Measurements from ENCODE around the gene RPIA. TPM values are rescaled to one million over a fixed set of nuclear protein-coding genes. Genes with fewer than 3 reads are reported as not detected.
"Not testable (repeated sequence)": the region's sequence is repeated elsewhere in the genome, so short reads cannot be mapped to it uniquely, and the experiment has no call there.

Gene RPIA
- 8.6 TPM for total RNA-seq (2013)
- polyA plus RNA-seq (10 to 100 TPM; 12.4 to 23.1 (median 17.9) TPM), polyA minus RNA-seq (5.4 and 7.9 TPM in 2 replicates), total RNA-seq (2.3 to 11.6 (median 8.7) reads per million in 11 experiments)

DNA sequence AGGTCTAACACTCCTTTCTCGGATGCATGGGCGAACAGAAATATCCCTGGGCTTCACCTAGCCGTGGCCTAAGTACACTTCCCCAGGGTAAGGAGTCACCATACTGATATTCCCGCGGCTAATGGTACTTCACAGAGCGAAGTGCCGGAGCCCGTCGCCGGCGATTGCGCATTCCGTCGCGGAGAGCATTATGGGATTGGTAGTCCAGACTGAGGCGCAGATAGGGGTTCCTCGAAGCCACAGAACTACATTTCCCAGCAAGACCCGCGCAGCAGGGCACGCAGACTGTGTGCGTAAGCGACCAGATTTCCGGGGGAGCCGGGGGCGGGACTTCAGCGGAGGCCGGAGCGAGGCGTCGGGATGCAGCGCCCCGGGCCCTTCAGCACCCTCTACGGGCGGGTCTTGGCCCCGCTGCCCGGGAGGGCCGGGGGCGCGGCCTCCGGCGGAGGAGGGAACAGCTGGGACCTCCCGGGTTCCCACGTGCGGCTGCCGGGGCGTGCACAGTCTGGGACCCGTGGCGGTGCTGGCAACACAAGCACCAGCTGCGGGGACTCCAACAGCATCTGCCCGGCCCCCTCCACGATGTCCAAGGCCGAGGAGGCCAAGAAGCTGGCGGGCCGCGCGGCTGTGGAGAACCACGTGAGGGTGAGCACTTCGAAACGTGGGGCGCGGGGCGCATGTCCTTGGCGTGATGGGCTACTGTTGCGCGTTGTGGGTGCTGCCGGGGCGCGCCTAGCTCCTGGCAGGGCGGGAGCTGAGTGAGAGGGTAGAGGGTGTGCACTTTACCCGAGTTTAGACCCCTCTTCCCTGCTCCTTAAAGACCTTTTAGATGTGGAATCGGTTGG lies at the start of gene RPIA:
TSS of gene RPIA (plus strand) at position 335 of the 845 bp plus-strand sequence. CDS start at position 361, 26 bp downstream.
- Histone ChIP-seq H3K4me1 (ENCODE audit: control insufficient read depth in 1 of 2, insufficient read depth in 2 of 2, low read length in 2 of 2) (peaks cover 33 to 34% of the 10 kb centered on the region in 2 donors), H3K27ac (ENCODE audit: low read depth in 1 of 2, low read length in 2 of 2) (peak within 1 kb of the TSS; percentile 60 to 86), H4K20me1 (ENCODE audit: insufficient read depth, low read length) (no peaks in the 10 kb centered on the region), H3K27me3 (ENCODE audit: control insufficient read depth in 2 of 2, insufficient read depth in 2 of 2, low read length in 2 of 2) (no peaks in the 10 kb centered on the region), H3K4me3 (replicated peaks in 1 of 3; ENCODE audit: low read depth in 2 of 3, low read length in 3 of 3) (peak within 1 kb of the TSS; percentile 85 to 91 (median 86)), H3K9me3 (replicated peaks in 1 of 2; ENCODE audit: control insufficient read depth in 1 of 2, insufficient read depth in 1 of 2, low read length in 2 of 2) (no peaks in the 10 kb centered on the region), H3K9ac (ENCODE audit: insufficient read depth, low read length, poor library complexity, severe bottlenecking) (peak within 1 kb of the TSS; percentile 67), H3K79me2 (ENCODE audit: insufficient read depth, low read length) (peaks cover 51% of the 10 kb centered on the region), H3K4me2 (replicated peaks; ENCODE audit: extremely low read depth, low read length, poor library complexity, severe bottlenecking) (peak within 1 kb of the TSS; percentile 91), H2AFZ (ENCODE audit: insufficient read depth, low read depth, low read length, poor library complexity, severe bottlenecking) (peak within 1 kb of the TSS; percentile 93), H3K36me3 (replicated peaks in 1 of 2; ENCODE audit: control insufficient read depth in 1 of 2, insufficient read depth in 2 of 2, low read length in 2 of 2) (no peaks in the 10 kb centered on the region)
- Mint-ChIP-seq H3K9me3 (peaks cover 0 to 10% (median 4%) of the 10 kb centered on the region in 7 donors), H3K4me1 (peaks cover 41% of the 10 kb centered on the region), H3K27me3 (ENCODE audit: low read depth in 3 of 3) (peaks cover 0 to 4% (median 3%) of the 10 kb centered on the region in 3 donors), H3K36me3 (peaks cover 3% of the 10 kb centered on the region in 2 donors), H3K27ac (peak within 1 kb of the TSS; percentile 91 to 96 (median 95)), H3K4me3 (peak within 1 kb of the TSS; percentile 90 to 95)
- under 1% methylated on average over 62 of the region's 71 CpGs for WGBS (ENCODE audit: insufficient coverage)
- TF ChIP-seq, protein P1, sequence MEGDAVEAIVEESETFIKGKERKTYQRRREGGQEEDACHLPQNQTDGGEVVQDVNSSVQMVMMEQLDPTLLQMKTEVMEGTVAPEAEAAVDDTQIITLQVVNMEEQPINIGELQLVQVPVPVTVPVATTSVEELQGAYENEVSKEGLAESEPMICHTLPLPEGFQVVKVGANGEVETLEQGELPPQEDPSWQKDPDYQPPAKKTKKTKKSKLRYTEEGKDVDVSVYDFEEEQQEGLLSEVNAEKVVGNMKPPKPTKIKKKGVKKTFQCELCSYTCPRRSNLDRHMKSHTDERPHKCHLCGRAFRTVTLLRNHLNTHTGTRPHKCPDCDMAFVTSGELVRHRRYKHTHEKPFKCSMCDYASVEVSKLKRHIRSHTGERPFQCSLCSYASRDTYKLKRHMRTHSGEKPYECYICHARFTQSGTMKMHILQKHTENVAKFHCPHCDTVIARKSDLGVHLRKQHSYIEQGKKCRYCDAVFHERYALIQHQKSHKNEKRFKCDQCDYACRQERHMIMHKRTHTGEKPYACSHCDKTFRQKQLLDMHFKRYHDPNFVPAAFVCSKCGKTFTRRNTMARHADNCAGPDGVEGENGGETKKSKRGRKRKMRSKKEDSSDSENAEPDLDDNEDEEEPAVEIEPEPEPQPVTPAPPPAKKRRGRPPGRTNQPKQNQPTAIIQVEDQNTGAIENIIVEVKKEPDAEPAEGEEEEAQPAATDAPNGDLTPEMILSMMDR (IDR thresholded peaks at IDR 0.05), result peak; percentile 71
- intact Hi-C loops (cut with micrococcal nuclease), result loop anchor here (2.0 to 5.0 kb wide), 3 partner anchors 63 to 99 kb away; partner anchors contain the start of gene EIF2AK3 (in 1 of the 2)
- peak; percentile 98 for DNase-seq

DNA sequence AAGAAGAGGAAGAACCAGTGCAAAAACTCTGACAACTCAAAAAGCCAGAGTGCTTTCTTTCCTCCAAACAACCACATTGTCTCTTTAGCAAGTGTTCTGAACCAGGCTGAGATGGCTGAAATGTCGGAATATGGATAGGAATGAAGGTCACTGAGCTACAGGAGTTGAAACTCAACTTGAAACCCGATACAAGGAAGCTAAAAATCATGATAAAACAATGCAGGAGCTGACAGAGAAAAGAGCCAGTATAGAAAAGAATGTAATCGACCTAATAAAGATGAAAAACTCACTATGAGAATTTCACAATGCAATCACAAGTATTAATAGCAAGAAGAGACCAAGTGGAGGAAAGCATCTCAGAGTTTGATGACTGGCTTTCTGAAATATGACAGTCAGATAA lies 49.2 kb upstream of the RPIA start:
- Histone ChIP-seq H3K79me2 (ENCODE audit: insufficient read depth, low read length) (no peaks in the 10 kb centered on the region), H3K4me2 (replicated peaks; ENCODE audit: extremely low read depth, low read length, poor library complexity, severe bottlenecking) (no peak overlapping the region), H3K4me3 (replicated peaks in 1 of 3; ENCODE audit: low read depth in 2 of 3, low read length in 3 of 3) (no peak overlapping the region), H3K27ac (ENCODE audit: low read depth in 1 of 2, low read length in 2 of 2) (no peak overlapping the region), H3K4me1 (ENCODE audit: control insufficient read depth in 1 of 2, insufficient read depth in 2 of 2, low read length in 2 of 2) (no peaks in the 10 kb centered on the region), H4K20me1 (ENCODE audit: insufficient read depth, low read length) (no peaks in the 10 kb centered on the region), H3K9me3 (replicated peaks in 1 of 2; ENCODE audit: control insufficient read depth in 1 of 2, insufficient read depth in 1 of 2, low read length in 2 of 2) (peaks cover 0 to 12% of the 10 kb centered on the region in 2 donors), H3K27me3 (ENCODE audit: control insufficient read depth in 2 of 2, insufficient read depth in 2 of 2, low read length in 2 of 2) (no peaks in the 10 kb centered on the region), H2AFZ (ENCODE audit: insufficient read depth, low read depth, low read length, poor library complexity, severe bottlenecking) (no peak overlapping the region), H3K9ac (ENCODE audit: insufficient read depth, low read length, poor library complexity, severe bottlenecking) (no peak overlapping the region), H3K36me3 (replicated peaks in 1 of 2; ENCODE audit: control insufficient read depth in 1 of 2, insufficient read depth in 2 of 2, low read length in 2 of 2) (no peaks in the 10 kb centered on the region)
- Mint-ChIP-seq H3K27me3 (ENCODE audit: low read depth in 3 of 3) (peaks cover 3 to 9% (median 9%) of the 10 kb centered on the region in 3 donors), H3K4me3 (no peak overlapping the region), H3K36me3 (no peaks in the 10 kb centered on the region), H3K27ac (no peak overlapping the region), H3K9me3 (peaks cover 6 to 24% (median 12%) of the 10 kb centered on the region in 7 donors), H3K4me1 (no peaks in the 10 kb centered on the region)
- no CpG with 5 or more reads among the region's 3 CpGs for WGBS (ENCODE audit: insufficient coverage)
- TF ChIP-seq, protein P1 (IDR thresholded peaks at IDR 0.05), result no peak
- intact Hi-C loops (cut with micrococcal nuclease), result no loop called here
- DNase-seq, result no peak

GRCh38 chr2:88645291-88645882 lies 46.1 kb upstream of the RPIA start:
- H3K4me3 ChIP-seq (replicated peaks in 1 of 3; ENCODE audit: low read depth in 2 of 3, low read length in 3 of 3); H3K27ac ChIP-seq (ENCODE audit: low read depth in 1 of 2, low read length in 2 of 2); H3K4me2 ChIP-seq (replicated peaks; ENCODE audit: extremely low read depth, low read length, poor library complexity, severe bottlenecking); H3K9me3 ChIP-seq (replicated peaks in 1 of 2; ENCODE audit: control insufficient read depth in 1 of 2, insufficient read depth in 1 of 2, low read length in 2 of 2); H3K79me2 ChIP-seq (ENCODE audit: insufficient read depth, low read length); intact Hi-C loops (cut with micrococcal nuclease); H3K9ac ChIP-seq (ENCODE audit: insufficient read depth, low read length, poor library complexity, severe bottlenecking); H3K4me1 ChIP-seq (ENCODE audit: control insufficient read depth in 1 of 2, insufficient read depth in 2 of 2, low read length in 2 of 2); H3K27me3 Mint-ChIP-seq (ENCODE audit: low read depth in 3 of 3); H2AFZ ChIP-seq (ENCODE audit: insufficient read depth, low read depth, low read length, poor library complexity, severe bottlenecking); H3K36me3 Mint-ChIP-seq; H4K20me1 ChIP-seq (ENCODE audit: insufficient read depth, low read length); H3K27me3 ChIP-seq (ENCODE audit: control insufficient read depth in 2 of 2, insufficient read depth in 2 of 2, low read length in 2 of 2); H3K36me3 ChIP-seq (replicated peaks in 1 of 2; ENCODE audit: control insufficient read depth in 1 of 2, insufficient read depth in 2 of 2, low read length in 2 of 2); H3K4me1 Mint-ChIP-seq; DNase-seq; H3K4me3 Mint-ChIP-seq: not testable (repeated sequence)
- WGBS (ENCODE audit: insufficient coverage), result 100% methylated on average over 1 of the region's 2 CpGs
- Mint-ChIP-seq H3K9me3 (peaks cover 4 to 18% (median 7%) of the 10 kb centered on the region in 7 donors), H3K27ac (peak overlapping the region in 1 of 7 donors; percentile 0)
